HG03025 (cell line): Measurements from ENCODE around the gene SLC37A1.

Experiments used
- ATAC-seq: cut with Tn5 transposase; IDR thresholded peaks from one replicate; pipeline ENCODE4 v1.9.1; 2021; ENCODE audit warnings: mild to moderate bottlenecking, moderate library complexity; ENCODE audit not compliant: unreplicated experiment, low FRiP score

SLC37A1 gene

GRCh38 chr21:42570362-42570761 lies 56.7 kb downstream of the SLC37A1 start:
- ATAC-seq = no peak

- no peak for ATAC-seq
Observed at GRCh38 chr21:42570841-42571387, 57.3 kb downstream of the SLC37A1 start.

GRCh38 chr21:42571391-42572150 lies 57.9 kb downstream of the SLC37A1 start:
- no peak for ATAC-seq

- ATAC-seq = no peak
Observed at GRCh38 chr21:42572906-42573495, 59.3 kb downstream of the SLC37A1 start.

GRCh38 chr21:42574234-42575027 lies 60.8 kb downstream of the SLC37A1 start:
- no peak for ATAC-seq

GRCh38 chr21:42575111-42575510 lies 61.5 kb downstream of the SLC37A1 start:
- ATAC-seq = no peak

GRCh38 chr21:42576639-42577038 lies 63.0 kb downstream of the SLC37A1 start:
- no peak for ATAC-seq

- ATAC-seq = no peak
Observed at GRCh38 chr21:42578034-42578433, 64.4 kb downstream of the SLC37A1 start.

- ATAC-seq = no peak
Observed at GRCh38 chr21:42578761-42579415, 65.2 kb downstream of the SLC37A1 start.

GRCh38 chr21:42579456-42580075 lies 65.9 kb downstream of the SLC37A1 start:
- no peak for ATAC-seq

GRCh38 chr21:42580076-42580792 lies 66.6 kb downstream of the SLC37A1 start:
- ATAC-seq = no peak

GRCh38 chr21:42580793-42581321 lies 67.2 kb downstream of the SLC37A1 start:
- ATAC-seq = no peak

- no peak for ATAC-seq
Observed at GRCh38 chr21:42581336-42581992, 67.8 kb downstream of the SLC37A1 start.

- no peak for ATAC-seq
Observed at GRCh38 chr21:42581993-42582786, 68.5 kb downstream of the SLC37A1 start.

- no peak for ATAC-seq
Observed at GRCh38 chr21:42582787-42583476, 69.3 kb downstream of the SLC37A1 start.

- no peak for ATAC-seq
Observed at GRCh38 chr21:42583477-42584295, 70.0 kb downstream of the SLC37A1 start.

GRCh38 chr21:42584296-42584641 lies 70.6 kb downstream of the SLC37A1 start:
- ATAC-seq = no peak
